GM23338 (cell line): Measurements from ENCODE around the gene CHCHD3. TPM values are rescaled to one million over a fixed set of nuclear protein-coding genes. Genes with fewer than 3 reads are reported as not detected.

Experiments
- ATAC-seq: fragments of 200-7000 bp; cut with Tn5 transposase; 3 replicates; pipeline ENCODE4 v1.9.1; 2020
- DNase-seq: peaks from one replicate; pipeline ENCODE4 v3.0.0-alpha.2; 2015; ENCODE audit warnings: low spot score
- H2AFZ ChIP-seq: fragments of 200-600 bp; sonication (generic); 2 replicates; pipeline ENCODE4 v1.8.0; 2016; ENCODE audit warnings: antibody characterized with exemption, mild to moderate bottlenecking, moderate library complexity
- H3F3A ChIP-seq: fragments of 200-600 bp; sonication (generic); replicated peaks from 2 replicates; pipeline ENCODE4 v1.8.0; 2017; ENCODE audit warnings: antibody characterized with exemption, mixed run types, low read depth
- H3K27ac ChIP-seq: fragments of 200-600 bp; sonication (generic); 2 replicates; pipeline ENCODE4 v1.6.1; 2016; ENCODE audit warnings: low read depth
- H3K27me3 ChIP-seq: fragments of 200-600 bp; sonication (generic); 2 replicates; pipeline ENCODE4 v1.8.0; 2016; ENCODE audit warnings: mild to moderate bottlenecking, mixed run types, moderate library complexity; ENCODE audit not compliant: insufficient read depth
- H3K36me3 ChIP-seq: fragments of 200-600 bp; sonication (generic); 2 replicates; pipeline ENCODE4 v1.8.0; 2016; ENCODE audit warnings: mild to moderate bottlenecking; ENCODE audit not compliant: insufficient read depth
- H3K4me1 ChIP-seq: fragments of 200-600 bp; sonication (generic); 2 replicates; pipeline ENCODE4 v1.8.0; 2016; ENCODE audit warnings: mild to moderate bottlenecking, moderate library complexity; ENCODE audit not compliant: insufficient read depth
- H3K4me2 ChIP-seq: fragments of 200-600 bp; sonication (generic); 2 replicates; pipeline ENCODE4 v1.7.1; 2017; ENCODE audit warnings: mixed run types
- H3K4me3 ChIP-seq: fragments of 200-600 bp; sonication (generic); 2 replicates; pipeline ENCODE4 v1.6.1; 2016; ENCODE audit warnings: mixed run types
- H3K79me2 ChIP-seq: fragments of 200-600 bp; sonication (generic); replicated peaks from 2 replicates; pipeline ENCODE4 v1.8.0; 2017; ENCODE audit warnings: mild to moderate bottlenecking; ENCODE audit not compliant: insufficient read depth
- H3K9me2 ChIP-seq: fragments of 200-600 bp; sonication (generic); 2 replicates; pipeline ENCODE4 v1.8.0; 2017; ENCODE audit not compliant: insufficient read depth
- H4K20me1 ChIP-seq: fragments of 200-600 bp; sonication (generic); replicated peaks from 2 replicates; pipeline ENCODE4 v1.8.0; 2017; ENCODE audit warnings: mild to moderate bottlenecking; ENCODE audit not compliant: insufficient read depth
- H3K27ac Mint-ChIP-seq: 2 replicates; pipeline ENCODE4 v1.8.0; 2020; ENCODE audit warnings: inconsistent platforms, mild to moderate bottlenecking, moderate library complexity, mixed read lengths
- H3K27me3 Mint-ChIP-seq: 3 replicates; pipeline ENCODE4 v1.8.0; 2022; ENCODE audit warnings: low read depth, mild to moderate bottlenecking, moderate library complexity, mixed read lengths, inconsistent platforms; ENCODE audit not compliant: insufficient read depth, poor library complexity
- H3K36me3 Mint-ChIP-seq: 3 replicates; pipeline ENCODE4 v1.8.0; 2021; ENCODE audit warnings: low read depth, mild to moderate bottlenecking, inconsistent platforms, moderate library complexity, mixed read lengths
- H3K4me1 Mint-ChIP-seq: 3 replicates; pipeline ENCODE4 v1.8.0; 2020; ENCODE audit warnings: mild to moderate bottlenecking, inconsistent platforms, mixed read lengths
- H3K4me3 Mint-ChIP-seq: 3 replicates; pipeline ENCODE4 v1.8.0; 2021; ENCODE audit warnings: moderate library complexity, mild to moderate bottlenecking, inconsistent platforms, mixed read lengths
- H3K9me3 Mint-ChIP-seq: 3 replicates; pipeline ENCODE4 v1.8.0; 2020; ENCODE audit warnings: moderate library complexity, mild to moderate bottlenecking, inconsistent platforms, mixed read lengths
- CREB1 ChIP-seq: fragments of 250-450 bp; sonication (Bioruptor Pico); IDR thresholded peaks from 2 replicates; pipeline ENCODE4 v1.5.0; 2020; ENCODE audit warnings: low read depth, mild to moderate bottlenecking, moderate library complexity
- EZH2 ChIP-seq: fragments of 200-600 bp; sonication (generic); IDR thresholded peaks from one replicate; pipeline ENCODE4 v1.8.0; 2017; ENCODE audit warnings: antibody characterized with exemption, mild to moderate bottlenecking, low read depth; ENCODE audit not compliant: unreplicated experiment
- NANOG ChIP-seq: IDR thresholded peaks from 2 replicates; pipeline ENCODE4 v1.6.1; 2016; ENCODE audit warnings: antibody characterized with exemption, borderline replicate concordance
- POLR2AphosphoS5 ChIP-seq: IDR thresholded peaks from 2 replicates; pipeline ENCODE4 v1.6.1; 2016; ENCODE audit warnings: antibody characterized with exemption, low read depth
- STAT1 ChIP-seq: IDR thresholded peaks from one replicate; pipeline ENCODE4 v1.6.1; 2016; ENCODE audit warnings: antibody characterized with exemption; ENCODE audit not compliant: unreplicated experiment
- ZNF114 ChIP-seq: fragments of 250-450 bp; sonication (Bioruptor Pico); IDR thresholded peaks from 2 replicates; pipeline ENCODE4 v1.5.0; 2020; ENCODE audit warnings: mild to moderate bottlenecking, moderate library complexity
- ZNF331 ChIP-seq: fragments of 250-450 bp; sonication (Bioruptor Pico); IDR thresholded peaks from 2 replicates; pipeline ENCODE4 v1.5.0; 2020; ENCODE audit warnings: low read depth, mild to moderate bottlenecking, moderate library complexity
- polyA plus RNA-seq: library from polyadenylated mRNA; unstranded; fragments of >200 nt; fragmentation: Nextera tagmentation; extraction: Ambion mirVana; gene quantifications from 2 replicates; pipeline ENCODE4 v1.2.1, GENCODE V29; 2016
- total RNA-seq: library from RNA; depleted of rRNA; stranded (reverse); fragments of >200 nt; shearing (Covaris generic); gene quantifications from 2 replicates; pipeline ENCODE4 v1.2.3, GENCODE V29; 2014
- TF ChIP-seq, protein P1 (sequence below): IDR thresholded peaks from 2 replicates; pipeline ENCODE4 v1.6.1; 2016; ENCODE audit warnings: antibody characterized with exemption
- TF ChIP-seq, protein P2 (sequence below), 2 experiments: fragments of 200-600 bp in 1 of 2; sonication (generic) in 1 of 2; conservative IDR thresholded peaks; 2 replicates each; pipeline versions ENCODE4 v1.5.1 to v1.6.1; 2016 to 2017; ENCODE audit warnings: antibody characterized with exemption in 2 of 2, low read depth in 2 of 2, mild to moderate bottlenecking in 2 of 2, moderate library complexity in 1 of 2
- TF ChIP-seq, protein P3 (sequence below): IDR thresholded peaks from one replicate; pipeline ENCODE4 v1.6.1; 2018; ENCODE audit warnings: antibody characterized with exemption; ENCODE audit not compliant: unreplicated experiment

The CHCHD3 gene
- total and polyA plus RNA-seq, 2 experiments from 2014 or later: 107 to 131 TPM

DNA sequence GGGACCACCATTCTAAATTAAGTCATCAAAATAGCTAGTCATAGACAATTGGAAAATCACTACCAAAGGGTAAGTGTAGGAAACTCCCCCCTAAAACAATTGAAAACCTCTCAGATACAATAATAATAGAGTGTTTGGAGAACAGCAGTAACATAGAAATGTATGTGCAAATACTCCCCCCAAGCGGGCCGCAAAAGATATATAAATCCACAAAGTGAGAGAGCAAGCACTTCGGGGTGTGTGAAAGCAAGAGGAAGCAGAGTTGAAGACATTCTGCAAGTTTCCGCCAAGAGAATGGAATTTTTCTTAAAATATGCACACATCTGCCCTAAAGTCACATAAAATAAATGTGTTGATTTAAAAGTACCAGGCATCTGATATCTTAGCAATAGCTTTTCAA, 33.3 kb downstream of the CHCHD3 start:
- Histone ChIP-seq H3F3A (no peaks in the 10 kb centered on the region), H2AFZ (no peak overlapping the region), H3K27me3 (no peaks in the 10 kb centered on the region), H3K9me2 (no peaks in the 10 kb centered on the region), H3K4me2 (no peak overlapping the region; the same call in 1 of the 2 replicates), H3K4me3 (no peak overlapping the region), H4K20me1 (peaks cover 55% of the 10 kb centered on the region), H3K27ac (no peak overlapping the region), H3K4me1 (peaks cover 51% of the 10 kb centered on the region), H3K79me2 (peaks cover 81% of the 10 kb centered on the region), H3K36me3 (no peaks in the 10 kb centered on the region)
- Mint-ChIP-seq H3K27ac (no peak overlapping the region), H3K4me3 (no peak overlapping the region), H3K36me3 (peaks cover 9% of the 10 kb centered on the region; the same call in 2 of the 3 replicates), H3K9me3 (no peaks in the 10 kb centered on the region), H3K4me1 (peaks cover 68% of the 10 kb centered on the region), H3K27me3 (peaks cover 5% of the 10 kb centered on the region)
- ATAC-seq (no peak), DNase-seq (no peak)
- TF ChIP-seq POLR2AphosphoS5: no peak
- TF ChIP-seq CREB1 (CRISPR knock-in tag): no peak
- TF ChIP-seq, protein P1, sequence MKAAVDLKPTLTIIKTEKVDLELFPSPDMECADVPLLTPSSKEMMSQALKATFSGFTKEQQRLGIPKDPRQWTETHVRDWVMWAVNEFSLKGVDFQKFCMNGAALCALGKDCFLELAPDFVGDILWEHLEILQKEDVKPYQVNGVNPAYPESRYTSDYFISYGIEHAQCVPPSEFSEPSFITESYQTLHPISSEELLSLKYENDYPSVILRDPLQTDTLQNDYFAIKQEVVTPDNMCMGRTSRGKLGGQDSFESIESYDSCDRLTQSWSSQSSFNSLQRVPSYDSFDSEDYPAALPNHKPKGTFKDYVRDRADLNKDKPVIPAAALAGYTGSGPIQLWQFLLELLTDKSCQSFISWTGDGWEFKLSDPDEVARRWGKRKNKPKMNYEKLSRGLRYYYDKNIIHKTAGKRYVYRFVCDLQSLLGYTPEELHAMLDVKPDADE: no peak
- TF ChIP-seq EZH2: no peak
- TF ChIP-seq, protein P2, sequence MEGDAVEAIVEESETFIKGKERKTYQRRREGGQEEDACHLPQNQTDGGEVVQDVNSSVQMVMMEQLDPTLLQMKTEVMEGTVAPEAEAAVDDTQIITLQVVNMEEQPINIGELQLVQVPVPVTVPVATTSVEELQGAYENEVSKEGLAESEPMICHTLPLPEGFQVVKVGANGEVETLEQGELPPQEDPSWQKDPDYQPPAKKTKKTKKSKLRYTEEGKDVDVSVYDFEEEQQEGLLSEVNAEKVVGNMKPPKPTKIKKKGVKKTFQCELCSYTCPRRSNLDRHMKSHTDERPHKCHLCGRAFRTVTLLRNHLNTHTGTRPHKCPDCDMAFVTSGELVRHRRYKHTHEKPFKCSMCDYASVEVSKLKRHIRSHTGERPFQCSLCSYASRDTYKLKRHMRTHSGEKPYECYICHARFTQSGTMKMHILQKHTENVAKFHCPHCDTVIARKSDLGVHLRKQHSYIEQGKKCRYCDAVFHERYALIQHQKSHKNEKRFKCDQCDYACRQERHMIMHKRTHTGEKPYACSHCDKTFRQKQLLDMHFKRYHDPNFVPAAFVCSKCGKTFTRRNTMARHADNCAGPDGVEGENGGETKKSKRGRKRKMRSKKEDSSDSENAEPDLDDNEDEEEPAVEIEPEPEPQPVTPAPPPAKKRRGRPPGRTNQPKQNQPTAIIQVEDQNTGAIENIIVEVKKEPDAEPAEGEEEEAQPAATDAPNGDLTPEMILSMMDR (conservative IDR thresholded peaks at IDR 0.05; ENCODE audit: low read depth in 2 of 2): no peak
- no peak for TF ChIP-seq ZNF114 (CRISPR knock-in tag)
- TF ChIP-seq ZNF331 (CRISPR knock-in tag): no peak
- TF ChIP-seq, protein P3, sequence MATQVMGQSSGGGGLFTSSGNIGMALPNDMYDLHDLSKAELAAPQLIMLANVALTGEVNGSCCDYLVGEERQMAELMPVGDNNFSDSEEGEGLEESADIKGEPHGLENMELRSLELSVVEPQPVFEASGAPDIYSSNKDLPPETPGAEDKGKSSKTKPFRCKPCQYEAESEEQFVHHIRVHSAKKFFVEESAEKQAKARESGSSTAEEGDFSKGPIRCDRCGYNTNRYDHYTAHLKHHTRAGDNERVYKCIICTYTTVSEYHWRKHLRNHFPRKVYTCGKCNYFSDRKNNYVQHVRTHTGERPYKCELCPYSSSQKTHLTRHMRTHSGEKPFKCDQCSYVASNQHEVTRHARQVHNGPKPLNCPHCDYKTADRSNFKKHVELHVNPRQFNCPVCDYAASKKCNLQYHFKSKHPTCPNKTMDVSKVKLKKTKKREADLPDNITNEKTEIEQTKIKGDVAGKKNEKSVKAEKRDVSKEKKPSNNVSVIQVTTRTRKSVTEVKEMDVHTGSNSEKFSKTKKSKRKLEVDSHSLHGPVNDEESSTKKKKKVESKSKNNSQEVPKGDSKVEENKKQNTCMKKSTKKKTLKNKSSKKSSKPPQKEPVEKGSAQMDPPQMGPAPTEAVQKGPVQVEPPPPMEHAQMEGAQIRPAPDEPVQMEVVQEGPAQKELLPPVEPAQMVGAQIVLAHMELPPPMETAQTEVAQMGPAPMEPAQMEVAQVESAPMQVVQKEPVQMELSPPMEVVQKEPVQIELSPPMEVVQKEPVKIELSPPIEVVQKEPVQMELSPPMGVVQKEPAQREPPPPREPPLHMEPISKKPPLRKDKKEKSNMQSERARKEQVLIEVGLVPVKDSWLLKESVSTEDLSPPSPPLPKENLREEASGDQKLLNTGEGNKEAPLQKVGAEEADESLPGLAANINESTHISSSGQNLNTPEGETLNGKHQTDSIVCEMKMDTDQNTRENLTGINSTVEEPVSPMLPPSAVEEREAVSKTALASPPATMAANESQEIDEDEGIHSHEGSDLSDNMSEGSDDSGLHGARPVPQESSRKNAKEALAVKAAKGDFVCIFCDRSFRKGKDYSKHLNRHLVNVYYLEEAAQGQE: no peak

DNA sequence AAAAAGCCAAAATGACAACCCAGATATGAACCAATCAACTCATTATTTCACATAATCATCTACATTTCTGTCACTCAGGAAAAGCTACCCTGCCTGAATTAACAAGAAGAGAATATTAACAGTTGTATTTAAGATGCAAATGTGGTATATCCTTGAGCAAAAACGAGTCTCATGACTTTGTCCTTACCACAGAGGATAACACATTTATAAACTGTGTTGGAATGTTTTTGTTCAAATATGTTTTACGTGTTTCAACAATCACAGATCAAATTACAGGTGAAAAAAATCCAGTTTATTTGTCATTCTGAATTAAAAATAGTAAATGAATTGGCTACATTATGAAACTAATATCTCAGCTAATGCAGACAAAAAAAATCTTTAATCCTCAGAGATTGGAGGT, 34.6 kb downstream of the CHCHD3 start:
- Histone ChIP-seq H3K4me2 (no peak overlapping the region), H3K79me2 (peaks cover 81% of the 10 kb centered on the region), H3K27ac (no peak overlapping the region), H3K27me3 (no peaks in the 10 kb centered on the region), H3K4me1 (peaks cover 45% of the 10 kb centered on the region), H3K9me2 (no peaks in the 10 kb centered on the region), H3K4me3 (no peak overlapping the region), H3F3A (no peaks in the 10 kb centered on the region), H2AFZ (no peak overlapping the region), H3K36me3 (no peaks in the 10 kb centered on the region), H4K20me1 (peaks cover 45% of the 10 kb centered on the region)
- no peaks in the 10 kb centered on the region for H3K9me3 Mint-ChIP-seq
- peaks cover 5% of the 10 kb centered on the region for H3K27me3 Mint-ChIP-seq
- no peak overlapping the region for H3K4me3 Mint-ChIP-seq
- peaks cover 9% of the 10 kb centered on the region; the same call in 2 of the 3 replicates for H3K36me3 Mint-ChIP-seq
- H3K4me1 Mint-ChIP-seq: peaks cover 61% of the 10 kb centered on the region
- DNase-seq (no peak), ATAC-seq (no peak)
- no peak overlapping the region for H3K27ac Mint-ChIP-seq
- TF ChIP-seq NANOG (no peak), STAT1 (no peak), CREB1 (CRISPR knock-in tag) (no peak), ZNF114 (CRISPR knock-in tag) (no peak)
- TF ChIP-seq, protein P2 (conservative IDR thresholded peaks at IDR 0.05; ENCODE audit: low read depth in 2 of 2): no peak
